DND-41 (cell line): ENCODE results near the gene KIF25.

ENCODE experiments used
- EZH2 ChIP-seq: IDR thresholded peaks from 3 replicates; pipeline ENCODE4 v1.6.1; 2012; ENCODE audit warnings: borderline replicate concordance, low read depth, mild to moderate bottlenecking, moderate library complexity, low read length, inconsistent platforms; ENCODE audit not compliant: severe bottlenecking
- TF ChIP-seq, protein P1 (sequence below): IDR thresholded peaks from 2 replicates; pipeline ENCODE4 v1.5.1; 2012; ENCODE audit warnings: borderline replicate concordance, low read length, moderate library complexity, mild to moderate bottlenecking; ENCODE audit not compliant: poor library complexity, severe bottlenecking; ENCODE audit errors: extremely low read depth

- TF ChIP-seq, protein P1, sequence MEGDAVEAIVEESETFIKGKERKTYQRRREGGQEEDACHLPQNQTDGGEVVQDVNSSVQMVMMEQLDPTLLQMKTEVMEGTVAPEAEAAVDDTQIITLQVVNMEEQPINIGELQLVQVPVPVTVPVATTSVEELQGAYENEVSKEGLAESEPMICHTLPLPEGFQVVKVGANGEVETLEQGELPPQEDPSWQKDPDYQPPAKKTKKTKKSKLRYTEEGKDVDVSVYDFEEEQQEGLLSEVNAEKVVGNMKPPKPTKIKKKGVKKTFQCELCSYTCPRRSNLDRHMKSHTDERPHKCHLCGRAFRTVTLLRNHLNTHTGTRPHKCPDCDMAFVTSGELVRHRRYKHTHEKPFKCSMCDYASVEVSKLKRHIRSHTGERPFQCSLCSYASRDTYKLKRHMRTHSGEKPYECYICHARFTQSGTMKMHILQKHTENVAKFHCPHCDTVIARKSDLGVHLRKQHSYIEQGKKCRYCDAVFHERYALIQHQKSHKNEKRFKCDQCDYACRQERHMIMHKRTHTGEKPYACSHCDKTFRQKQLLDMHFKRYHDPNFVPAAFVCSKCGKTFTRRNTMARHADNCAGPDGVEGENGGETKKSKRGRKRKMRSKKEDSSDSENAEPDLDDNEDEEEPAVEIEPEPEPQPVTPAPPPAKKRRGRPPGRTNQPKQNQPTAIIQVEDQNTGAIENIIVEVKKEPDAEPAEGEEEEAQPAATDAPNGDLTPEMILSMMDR: no peak
- TF ChIP-seq EZH2: no peak
Measured at GRCh38 chr6:168083514-168083885, 86.0 kb downstream of the KIF25 start.
